Breast epithelium (tissue), 3 donors: Measurements from ENCODE around the gene RPS8.

Source experiments
- POLR2AphosphoS5 ChIP-seq, 3 donors: sonication (generic); formaldehyde crosslinking; IDR thresholded peaks; one replicate each; pipeline ENCODE4 v1.6.1; 2017; ENCODE audit warnings: antibody characterized with exemption in 3 of 3
- TF ChIP-seq, protein P1 (sequence below), 3 donors: fragments of 450-650 bp; IDR thresholded peaks; one replicate each; pipeline ENCODE4 v1.5.1; 2016 to 2017; ENCODE audit warnings: antibody characterized with exemption in 3 of 3, mild to moderate bottlenecking in 3 of 3, moderate library complexity in 3 of 3

DNA sequence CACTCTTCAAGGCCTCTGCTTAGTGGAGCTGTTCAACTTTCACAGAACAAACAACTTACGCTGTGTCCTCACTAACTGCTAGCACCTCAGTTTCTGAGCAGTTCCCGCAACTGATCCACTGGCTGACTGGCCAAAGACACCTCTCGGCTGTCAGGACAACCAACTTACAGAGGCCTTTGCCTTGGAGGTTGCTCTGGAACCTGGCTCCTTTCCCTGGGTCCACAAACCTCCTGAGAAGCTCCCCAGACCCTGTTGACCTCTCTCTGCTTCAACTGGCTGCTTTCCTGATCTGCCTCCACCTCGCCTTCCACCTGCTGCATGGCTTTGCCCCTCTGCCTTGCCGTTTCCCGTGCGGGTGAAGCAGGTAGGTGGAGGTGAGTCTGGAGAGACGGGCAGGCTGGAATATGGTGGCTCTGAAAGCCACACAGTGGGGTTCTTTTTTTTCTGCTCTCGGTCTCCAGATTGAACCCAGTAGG lies 45.9 kb downstream of the RPS8 start:
- TF ChIP-seq, protein P1, sequence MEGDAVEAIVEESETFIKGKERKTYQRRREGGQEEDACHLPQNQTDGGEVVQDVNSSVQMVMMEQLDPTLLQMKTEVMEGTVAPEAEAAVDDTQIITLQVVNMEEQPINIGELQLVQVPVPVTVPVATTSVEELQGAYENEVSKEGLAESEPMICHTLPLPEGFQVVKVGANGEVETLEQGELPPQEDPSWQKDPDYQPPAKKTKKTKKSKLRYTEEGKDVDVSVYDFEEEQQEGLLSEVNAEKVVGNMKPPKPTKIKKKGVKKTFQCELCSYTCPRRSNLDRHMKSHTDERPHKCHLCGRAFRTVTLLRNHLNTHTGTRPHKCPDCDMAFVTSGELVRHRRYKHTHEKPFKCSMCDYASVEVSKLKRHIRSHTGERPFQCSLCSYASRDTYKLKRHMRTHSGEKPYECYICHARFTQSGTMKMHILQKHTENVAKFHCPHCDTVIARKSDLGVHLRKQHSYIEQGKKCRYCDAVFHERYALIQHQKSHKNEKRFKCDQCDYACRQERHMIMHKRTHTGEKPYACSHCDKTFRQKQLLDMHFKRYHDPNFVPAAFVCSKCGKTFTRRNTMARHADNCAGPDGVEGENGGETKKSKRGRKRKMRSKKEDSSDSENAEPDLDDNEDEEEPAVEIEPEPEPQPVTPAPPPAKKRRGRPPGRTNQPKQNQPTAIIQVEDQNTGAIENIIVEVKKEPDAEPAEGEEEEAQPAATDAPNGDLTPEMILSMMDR (IDR thresholded peaks at IDR 0.05), result no peak
- TF ChIP-seq POLR2AphosphoS5 (IDR thresholded peaks at IDR 0.05), result no peak
